PC-9 (cell line): ENCODE data around the gene CGB7. TPM values are rescaled to one million over a fixed set of nuclear protein-coding genes. Genes with fewer than 3 reads are reported as not detected.
"Not testable (repeated sequence)": the region's sequence is repeated elsewhere in the genome, so short reads cannot be mapped to it uniquely, and the experiment has no call there.

Experiments used
- BruUV-seq: library from RNA; stranded (reverse); fragments of 400-500 nt; replicated peaks from 2 replicates; lab custom pipeline; 2021; lab: Mats Ljungman, UMichigan
- CTCF ChIA-PET: fragments of 300-600 bp; sonication (Branson Sonifier 250); formaldehyde crosslinking; loops from one replicate; lab custom pipeline; 2022; ENCODE audit warnings: antibody characterized with exemption; lab: Charles Lee
- POLR2A ChIA-PET: fragments of 300-600 bp; sonication (Branson Sonifier 250); formaldehyde crosslinking; loops from one replicate; lab custom pipeline; 2022; ENCODE audit warnings: antibody characterized with exemption; ENCODE audit not compliant: unreplicated experiment; lab: Charles Lee
- DNase-seq, 2 experiments: peaks; one replicate each; pipeline versions ENCODE4 v3.0.0 to v3.0.0-alpha.2; 2015 to 2022; ENCODE audit warnings: mixed read lengths in 1 of 2
- H2AFZ ChIP-seq: fragments of 200-600 bp; sonication (generic); 2 replicates; pipeline ENCODE4 v1.8.1; 2017; ENCODE audit warnings: antibody characterized with exemption
- H3F3A ChIP-seq: fragments of 200-600 bp; sonication (generic); 2 replicates; pipeline ENCODE4 v1.8.1; 2017; ENCODE audit warnings: antibody characterized with exemption, mild to moderate bottlenecking, low read depth; ENCODE audit not compliant: insufficient read depth
- H3K27ac ChIP-seq: fragments of 200-600 bp; sonication (generic); 2 replicates; pipeline ENCODE4 v1.6.1; 2016; ENCODE audit warnings: mixed run types
- H3K27me3 ChIP-seq: fragments of 200-600 bp; sonication (generic); 2 replicates; pipeline ENCODE4 v1.6.1; 2016; ENCODE audit warnings: low read depth, mixed run types; ENCODE audit not compliant: insufficient read depth
- H3K36me3 ChIP-seq: fragments of 200-600 bp; sonication (generic); 2 replicates; pipeline ENCODE4 v1.6.1; 2016; ENCODE audit warnings: low read depth, mixed run types
- H3K4me1 ChIP-seq: fragments of 200-600 bp; sonication (generic); replicated peaks from 2 replicates; pipeline ENCODE4 v1.6.1; 2016; ENCODE audit warnings: mixed run types; ENCODE audit not compliant: insufficient read depth
- H3K4me2 ChIP-seq: fragments of 200-600 bp; sonication (generic); 2 replicates; pipeline ENCODE4 v1.6.1; 2017; ENCODE audit warnings: mixed run types
- H3K4me3 ChIP-seq: fragments of 200-600 bp; sonication (generic); 2 replicates; pipeline ENCODE4 v1.6.1; 2016; ENCODE audit warnings: mixed run types
- H3K79me2 ChIP-seq: fragments of 200-600 bp; sonication (generic); 2 replicates; pipeline ENCODE4 v1.6.1; 2017; ENCODE audit warnings: low read depth, mixed run types
- H3K9me2 ChIP-seq: fragments of 200-600 bp; sonication (generic); 2 replicates; pipeline ENCODE4 v1.8.1; 2017; ENCODE audit warnings: mild to moderate bottlenecking; ENCODE audit not compliant: insufficient read depth
- H3K9me3 ChIP-seq: fragments of 200-600 bp; sonication (generic); 2 replicates; pipeline ENCODE4 v1.8.1; 2016; ENCODE audit warnings: low read depth; ENCODE audit not compliant: insufficient read depth
- H4K20me1 ChIP-seq: fragments of 200-600 bp; sonication (generic); 2 replicates; pipeline ENCODE4 v1.8.1; 2017; ENCODE audit not compliant: insufficient read depth
- CTCF ChIP-seq: fragments of 200-600 bp; sonication (generic); conservative IDR thresholded peaks from 2 replicates; pipeline ENCODE4 v1.6.1; 2017; ENCODE audit warnings: mixed run types, antibody characterized with exemption, mild to moderate bottlenecking, moderate library complexity
- EZH2 ChIP-seq: fragments of 200-600 bp; sonication (generic); IDR thresholded peaks from 2 replicates; pipeline ENCODE4 v1.8.0; 2017; ENCODE audit warnings: antibody characterized with exemption, low read depth
- intact Hi-C: fragments of 100-400 bp; cut with micrococcal nuclease; formaldehyde crosslinking; loops from one replicate; pipeline ENCODE4 v1.10.0; 2022; ENCODE audit not compliant: unreplicated experiment
- total RNA-seq: library from RNA; stranded (reverse); gene quantifications from 2 replicates; pipeline ENCODE4 v1.2.3, GENCODE V29; 2021

CGB7 gene
- total RNA-seq, 1 experiment from 2014 or later = 4.8 TPM

- no peak overlapping the region for H3K27ac ChIP-seq
- peak overlapping the region; percentile 94 for H3K4me2 ChIP-seq
- H3K9me2 ChIP-seq = no peaks in the 10 kb centered on the region
- ChIA-PET POLR2A (interaction anchor here (0.5 to 0.8 kb wide), 3 partner anchors 69 to 273 kb away, joined by 3 to 14 read pairs (median 4); no protein-coding TSS in a partner anchor), CTCF (interaction anchor here (0.7 to 0.9 kb wide), 2 partner anchors 17 to 532 kb away, joined by 3 to 5 read pairs; no protein-coding TSS in a partner anchor)
- H2AFZ ChIP-seq = peak overlapping the region; percentile 94
- no peaks in the 10 kb centered on the region for H3K36me3 ChIP-seq
- H3K79me2 ChIP-seq = no peaks in the 10 kb centered on the region
- no peaks in the 10 kb centered on the region for H3K9me3 ChIP-seq
- peak overlapping the region; percentile 63 for H3K4me3 ChIP-seq
- peak; percentile 54 to 77 for DNase-seq
- H4K20me1 ChIP-seq = no peaks in the 10 kb centered on the region
- TF ChIP-seq CTCF (peak; percentile 78), EZH2 (no peak)
- 0 out of 2 replicates have a peak, but pooled peaks cover 10% of the 10 kb centered on the region for H3K4me1 ChIP-seq
- no peaks in the 10 kb centered on the region for H3K27me3 ChIP-seq
- peaks cover 22% of the 10 kb centered on the region for H3F3A ChIP-seq
- intact Hi-C loops = loop anchor here (5.0 kb wide), 1 partner anchor 39 kb away; the partner anchor contains the start of gene LHB
- BruUV-seq = TSS peak; percentile 48
Measured at GRCh38 chr19:49056101-49056901, 1.2 kb downstream of the CGB7 start.

- intact Hi-C loops, H3K4me3 ChIP-seq, H3K36me3 ChIP-seq, H4K20me1 ChIP-seq, H3K79me2 ChIP-seq, CTCF ChIA-PET, POLR2A ChIA-PET, H2AFZ ChIP-seq, H3K4me1 ChIP-seq, H3K9me3 ChIP-seq, H3K9me2 ChIP-seq, H3K27me3 ChIP-seq, H3K27ac ChIP-seq, H3F3A ChIP-seq: not testable (repeated sequence)
- BruUV-seq = TSS peak; percentile 50
- peak overlapping the region; percentile 47 for H3K4me2 ChIP-seq
- peak; percentile 82 for DNase-seq
Measured at GRCh38 chr19:49050376-49051033, 7.0 kb downstream of the CGB7 start.

- H3K4me1 ChIP-seq, H3K79me2 ChIP-seq, CTCF ChIA-PET, H4K20me1 ChIP-seq, H3K4me2 ChIP-seq, H3K27me3 ChIP-seq, DNase-seq, H3K36me3 ChIP-seq, intact Hi-C loops, H3K4me3 ChIP-seq, H3F3A ChIP-seq, H2AFZ ChIP-seq, H3K27ac ChIP-seq, H3K9me2 ChIP-seq, POLR2A ChIA-PET, H3K9me3 ChIP-seq: not testable (repeated sequence)
- BruUV-seq = TSS peak; percentile 91
Measured at GRCh38 chr19:49049834-49050233, 7.7 kb downstream of the CGB7 start.

DNA sequence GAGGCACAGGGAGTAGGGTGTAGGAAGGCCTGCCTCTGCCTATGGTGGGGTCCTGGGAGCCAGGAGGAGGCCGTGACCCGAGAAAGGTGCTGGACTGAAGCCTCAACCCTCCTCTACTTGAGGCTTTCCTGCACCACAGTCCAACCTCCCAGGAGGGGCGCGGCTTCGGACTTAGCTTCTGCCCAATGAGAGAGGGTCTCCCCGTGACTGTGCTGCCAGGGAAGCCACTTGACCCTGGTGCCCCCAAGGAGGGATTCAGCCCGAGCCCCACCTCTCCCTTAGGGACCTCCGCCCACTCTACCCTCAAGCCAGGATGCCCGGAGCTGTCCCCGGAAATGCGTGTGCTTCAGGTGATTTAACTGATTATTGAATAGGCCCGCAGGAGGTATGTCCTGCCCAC lies 8.5 kb downstream of the CGB7 start, which contains the start of gene CGB8:
TSS of gene CGB8 (minus strand) at position 101 of the 400 bp plus-strand sequence. CDS start 372 bp downstream, outside the sequence.
- H3K4me2 ChIP-seq, H3K4me1 ChIP-seq: not testable (repeated sequence)

GRCh38 chr19:49043548-49043947 lies 14.0 kb downstream of the CGB7 start, which contains the start of gene CGB5:
TSS of gene CGB5 (plus strand) at chr19:49043848. CDS start at chr19:49044210, 362 bp downstream.
- H3K4me3 ChIP-seq, H2AFZ ChIP-seq, DNase-seq, POLR2A ChIA-PET, H3K27ac ChIP-seq, H3F3A ChIP-seq, H4K20me1 ChIP-seq, BruUV-seq, intact Hi-C loops, H3K79me2 ChIP-seq, CTCF ChIA-PET, H3K9me2 ChIP-seq, H3K27me3 ChIP-seq, H3K9me3 ChIP-seq, H3K36me3 ChIP-seq, H3K4me2 ChIP-seq: not testable (repeated sequence)
- peaks cover 24% of the 10 kb centered on the region for H3K4me1 ChIP-seq

More for the DNA sequence above, 8.5 kb downstream of the CGB7 start, which contains the start of gene CGB8:
- H3K9me3 ChIP-seq, H2AFZ ChIP-seq, H3F3A ChIP-seq, H3K79me2 ChIP-seq, CTCF ChIA-PET, H3K27ac ChIP-seq, H3K4me3 ChIP-seq, DNase-seq, H3K9me2 ChIP-seq, H4K20me1 ChIP-seq, H3K27me3 ChIP-seq, H3K36me3 ChIP-seq, intact Hi-C loops, BruUV-seq, POLR2A ChIA-PET: not testable (repeated sequence)

DNA sequence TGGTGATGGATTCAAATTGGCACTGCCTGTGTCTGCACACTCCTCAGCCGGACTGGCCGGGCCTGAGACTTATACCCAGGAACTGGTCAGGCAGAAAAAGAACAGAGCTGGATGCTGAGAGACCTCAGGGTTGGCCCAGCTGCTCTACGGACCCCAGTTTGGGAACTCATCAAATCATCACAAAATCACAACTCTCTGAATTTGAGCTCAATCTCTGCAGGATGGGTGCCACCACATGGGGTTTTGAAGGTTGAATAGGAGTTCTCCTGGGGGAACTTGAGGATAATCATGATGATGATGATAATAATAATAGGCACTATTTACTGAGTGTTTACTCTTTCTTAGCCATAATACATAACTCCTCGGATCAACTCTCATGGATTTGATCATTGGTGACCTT lies 14.9 kb downstream of the CGB7 start:
- H3K9me3 ChIP-seq, POLR2A ChIA-PET, intact Hi-C loops, H3K27ac ChIP-seq, CTCF ChIA-PET, H3K4me3 ChIP-seq, H3K9me2 ChIP-seq, DNase-seq, H4K20me1 ChIP-seq, H3K79me2 ChIP-seq, H3K36me3 ChIP-seq, H3K27me3 ChIP-seq, H2AFZ ChIP-seq: not testable (repeated sequence)
- Histone ChIP-seq H3K4me1 (peaks cover 30% of the 10 kb centered on the region), H3F3A (peaks cover 11% of the 10 kb centered on the region; the same call in 1 of the 2 replicates), H3K4me2 (peak overlapping the region; percentile 58)
- BruUV-seq = TSS peak; percentile 43
